KMS-11 (cell line): ENCODE results near the gene SERINC3.

Experiments used
- H2AFZ ChIP-seq: fragments of 200-600 bp; sonication (generic); 2 replicates; pipeline ENCODE4 v1.6.1; 2016; ENCODE audit warnings: antibody characterized with exemption, mixed run types, low read depth
- H3K27ac ChIP-seq: fragments of 200-600 bp; sonication (generic); 2 replicates; pipeline ENCODE4 v1.6.1; 2016; ENCODE audit warnings: mild to moderate bottlenecking, mixed run types
- H3K27me3 ChIP-seq: fragments of 200-600 bp; sonication (generic); 2 replicates; pipeline ENCODE4 v1.6.1; 2017; ENCODE audit warnings: mild to moderate bottlenecking, low read depth, mixed run types, moderate library complexity; ENCODE audit not compliant: insufficient read depth
- H3K36me3 ChIP-seq: fragments of 200-600 bp; sonication (generic); 2 replicates; pipeline ENCODE4 v1.6.1; 2017; ENCODE audit warnings: mild to moderate bottlenecking, mixed run types; ENCODE audit not compliant: insufficient read depth
- H3K4me1 ChIP-seq: fragments of 200-600 bp; sonication (generic); 2 replicates; pipeline ENCODE4 v1.6.1; 2016; ENCODE audit warnings: mild to moderate bottlenecking, low read depth, mixed run types; ENCODE audit not compliant: poor library complexity, severe bottlenecking
- H3K4me2 ChIP-seq: fragments of 200-600 bp; sonication (generic); 2 replicates; pipeline ENCODE4 v1.7.0; 2016; ENCODE audit warnings: mild to moderate bottlenecking, mixed run types
- H3K4me3 ChIP-seq: fragments of 200-600 bp; sonication (generic); IDR thresholded peaks from 2 replicates; pipeline ENCODE4 v1.6.1; 2017; ENCODE audit warnings: low read depth, low read length, mixed read lengths; ENCODE audit not compliant: insufficient read depth
- H3K79me2 ChIP-seq: fragments of 200-600 bp; sonication (generic); 2 replicates; pipeline ENCODE4 v1.6.1; 2016; ENCODE audit warnings: low read depth, mixed run types; ENCODE audit not compliant: insufficient read depth
- H3K9ac ChIP-seq: fragments of 200-600 bp; sonication (generic); 2 replicates; pipeline ENCODE4 v1.6.1; 2016; ENCODE audit warnings: mild to moderate bottlenecking, mixed run types
- H4K20me1 ChIP-seq: fragments of 200-600 bp; sonication (generic); 2 replicates; pipeline ENCODE4 v1.6.1; 2016; ENCODE audit warnings: mild to moderate bottlenecking, mixed run types; ENCODE audit not compliant: insufficient read depth
- TF ChIP-seq, protein P1 (sequence below): fragments of 200-600 bp; sonication (generic); conservative IDR thresholded peaks from 2 replicates; pipeline ENCODE4 v1.6.1; 2017; ENCODE audit warnings: low read depth, mild to moderate bottlenecking, antibody characterized with exemption, low read length, moderate library complexity, mixed read lengths

The SERINC3 gene

DNA sequence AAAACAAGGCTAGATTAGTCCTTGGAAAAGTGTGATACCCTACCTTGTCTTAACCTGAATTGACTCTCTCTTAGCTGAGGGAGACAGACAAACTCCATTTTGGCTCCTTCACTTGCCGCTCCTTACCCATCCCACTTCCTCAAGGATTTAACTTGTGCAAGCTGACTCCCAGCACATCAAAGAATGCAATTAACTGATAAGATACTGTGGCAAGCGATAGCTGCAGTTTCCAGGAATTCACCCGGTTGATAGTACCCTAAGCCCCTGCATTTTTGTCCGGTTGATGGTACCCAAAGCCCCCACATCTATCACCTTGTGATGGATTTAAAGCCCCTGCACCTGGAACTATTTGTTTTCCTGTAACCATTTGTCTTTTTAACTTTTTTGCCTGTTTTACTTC lies 1.9 kb upstream of the SERINC3 start:
- Histone ChIP-seq H3K79me2 (peaks cover 30% of the 10 kb centered on the region), H3K36me3 (no peaks in the 10 kb centered on the region), H3K27me3 (no peaks in the 10 kb centered on the region; the same call in 1 of the 2 replicates), H3K27ac (no peak overlapping the region), H3K4me2 (no peak overlapping the region), H2AFZ (no peak overlapping the region), H4K20me1 (no peaks in the 10 kb centered on the region), H3K4me3 (no peak overlapping the region), H3K9ac (no peak overlapping the region), H3K4me1 (peaks cover 21% of the 10 kb centered on the region)
- TF ChIP-seq, protein P1, sequence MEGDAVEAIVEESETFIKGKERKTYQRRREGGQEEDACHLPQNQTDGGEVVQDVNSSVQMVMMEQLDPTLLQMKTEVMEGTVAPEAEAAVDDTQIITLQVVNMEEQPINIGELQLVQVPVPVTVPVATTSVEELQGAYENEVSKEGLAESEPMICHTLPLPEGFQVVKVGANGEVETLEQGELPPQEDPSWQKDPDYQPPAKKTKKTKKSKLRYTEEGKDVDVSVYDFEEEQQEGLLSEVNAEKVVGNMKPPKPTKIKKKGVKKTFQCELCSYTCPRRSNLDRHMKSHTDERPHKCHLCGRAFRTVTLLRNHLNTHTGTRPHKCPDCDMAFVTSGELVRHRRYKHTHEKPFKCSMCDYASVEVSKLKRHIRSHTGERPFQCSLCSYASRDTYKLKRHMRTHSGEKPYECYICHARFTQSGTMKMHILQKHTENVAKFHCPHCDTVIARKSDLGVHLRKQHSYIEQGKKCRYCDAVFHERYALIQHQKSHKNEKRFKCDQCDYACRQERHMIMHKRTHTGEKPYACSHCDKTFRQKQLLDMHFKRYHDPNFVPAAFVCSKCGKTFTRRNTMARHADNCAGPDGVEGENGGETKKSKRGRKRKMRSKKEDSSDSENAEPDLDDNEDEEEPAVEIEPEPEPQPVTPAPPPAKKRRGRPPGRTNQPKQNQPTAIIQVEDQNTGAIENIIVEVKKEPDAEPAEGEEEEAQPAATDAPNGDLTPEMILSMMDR = no peak

DNA sequence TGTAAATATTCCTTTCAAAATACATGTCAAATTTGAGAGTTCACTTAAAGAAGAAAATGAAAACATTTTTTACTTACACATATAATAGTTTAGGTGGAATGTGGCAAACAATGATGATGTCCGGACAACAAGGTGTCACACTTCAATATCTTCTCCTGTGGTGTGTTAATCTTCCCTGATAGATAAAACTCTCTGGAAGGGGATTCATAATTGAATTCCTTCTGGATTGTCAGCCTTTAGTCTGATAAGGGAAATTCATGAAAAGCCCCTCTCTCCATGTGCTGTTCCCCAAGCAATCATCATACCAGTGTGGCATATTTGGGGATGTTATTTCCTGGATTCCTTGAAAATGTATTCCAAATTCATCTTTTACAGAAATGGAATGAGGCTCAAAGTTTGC lies 971 bp upstream of the SERINC3 start:
- Histone ChIP-seq H3K9ac (no peak overlapping the region; the same call in 1 of the 2 replicates), H3K4me1 (peaks cover 21% of the 10 kb centered on the region), H3K27ac (no peak overlapping the region), H3K4me2 (peak overlapping the region; percentile 36), H3K27me3 (no peaks in the 10 kb centered on the region; the same call in 1 of the 2 replicates), H2AFZ (peak overlapping the region; percentile 53), H3K4me3 (no peak overlapping the region), H4K20me1 (no peaks in the 10 kb centered on the region), H3K79me2 (peaks cover 39% of the 10 kb centered on the region), H3K36me3 (no peaks in the 10 kb centered on the region)
- TF ChIP-seq, protein P1 = no peak

DNA sequence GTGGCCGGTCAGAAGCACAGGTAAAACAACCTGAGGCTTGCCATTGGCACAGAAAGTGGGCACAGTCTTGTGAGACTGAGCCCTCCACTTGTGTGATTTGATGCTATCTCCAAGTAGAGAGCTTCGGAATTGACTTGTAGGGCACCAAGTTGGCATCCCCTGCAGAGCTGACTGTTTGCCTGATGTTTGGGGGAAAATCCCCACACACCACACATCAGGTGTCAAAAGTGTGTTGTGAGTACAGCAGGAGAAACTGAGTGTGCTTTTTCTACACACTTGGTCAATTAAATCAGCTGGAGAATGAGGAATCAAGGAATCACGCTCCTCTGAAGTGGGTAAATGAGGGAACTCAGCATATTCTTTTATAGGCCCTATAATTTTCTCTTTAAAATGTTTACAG lies 989 bp downstream of the SERINC3 start:
- H3K4me1 ChIP-seq = peaks cover 21% of the 10 kb centered on the region
- H4K20me1 ChIP-seq = no peaks in the 10 kb centered on the region; the same call in 1 of the 2 replicates
- no peak overlapping the region for H3K27ac ChIP-seq
- peaks cover 54% of the 10 kb centered on the region for H3K79me2 ChIP-seq
- TF ChIP-seq, protein P1 = no peak
- no peaks in the 10 kb centered on the region for H3K36me3 ChIP-seq
- H3K9ac ChIP-seq = peak overlapping the region; percentile 67; the same call in 1 of the 2 replicates
- no peaks in the 10 kb centered on the region; the same call in 1 of the 2 replicates for H3K27me3 ChIP-seq
- H3K4me2 ChIP-seq = peak overlapping the region; percentile 92
- H3K4me3 ChIP-seq = no peak overlapping the region
- no peak overlapping the region for H2AFZ ChIP-seq

DNA sequence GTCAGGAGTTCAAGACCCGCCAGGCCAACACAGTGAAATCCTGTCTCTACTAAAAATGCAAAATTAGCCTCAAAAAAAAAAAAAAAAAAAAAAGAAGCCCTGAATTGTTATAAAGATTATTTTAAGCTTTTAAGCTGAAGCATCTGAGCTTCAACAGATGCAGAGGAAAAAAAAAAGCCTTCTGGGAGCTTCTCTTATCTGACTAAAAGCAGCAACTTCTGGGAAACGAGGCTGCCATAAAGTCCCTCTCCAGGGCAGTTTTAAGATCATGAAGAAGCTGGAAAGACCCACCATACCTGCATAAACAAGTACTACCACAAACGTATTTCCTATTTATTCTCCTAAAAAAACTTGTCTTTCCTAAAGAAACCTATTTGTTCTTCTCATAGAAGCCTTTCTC lies 3.6 kb downstream of the SERINC3 start:
- no peaks in the 10 kb centered on the region for H3K36me3 ChIP-seq
- H2AFZ ChIP-seq = no peak overlapping the region
- peaks cover 21% of the 10 kb centered on the region for H3K4me1 ChIP-seq
- no peak overlapping the region for H3K4me2 ChIP-seq
- peaks cover 65% of the 10 kb centered on the region for H3K79me2 ChIP-seq
- no peak overlapping the region for H3K27ac ChIP-seq
- no peaks in the 10 kb centered on the region; the same call in 1 of the 2 replicates for H4K20me1 ChIP-seq
- no peaks in the 10 kb centered on the region for H3K27me3 ChIP-seq
- H3K4me3 ChIP-seq = no peak overlapping the region
- no peak overlapping the region for H3K9ac ChIP-seq
- TF ChIP-seq, protein P1 = no peak
